Lung (tissue), 12 donors: ENCODE measurements around the gene DCLRE1C. TPM values are rescaled to one million over a fixed set of nuclear protein-coding genes. Genes with fewer than 3 reads are reported as not detected.
"Not testable (repeated sequence)": the region's sequence is repeated elsewhere in the genome, so short reads cannot be mapped to it uniquely, and the experiment has no call there.

Experiments used
- ATAC-seq: fragments of 200-7000 bp; cut with Tn5 transposase; one replicate; pipeline ENCODE4 v1.9.1; 2020; ENCODE audit warnings: moderate number of reproducible peaks; ENCODE audit not compliant: insufficient read depth, low FRiP score
- DNase-seq, 3 donors: peaks; one replicate each; pipeline ENCODE4 v3.0.0-alpha.2; 2013 to 2017
- H3K27ac ChIP-seq, 2 donors: one replicate each; pipeline ENCODE4 v1.5.1; 2013; ENCODE audit warnings: mild to moderate bottlenecking in 2 of 2, moderate library complexity in 2 of 2, control low read depth in 1 of 2, inconsistent platforms in 1 of 2, low read depth in 1 of 2, low read length in 1 of 2
- H3K27me3 ChIP-seq, 3 donors: one replicate each; pipeline ENCODE4 v1.5.1; 2013; ENCODE audit warnings: low read length in 2 of 3; ENCODE audit not compliant: control insufficient read depth in 3 of 3, insufficient read depth in 3 of 3
- H3K36me3 ChIP-seq, 4 donors: one replicate each; pipeline ENCODE4 v1.5.1; 2013; ENCODE audit warnings: low read length in 4 of 4, mild to moderate bottlenecking in 1 of 4, moderate library complexity in 1 of 4; ENCODE audit not compliant: control insufficient read depth in 4 of 4, insufficient read depth in 4 of 4
- H3K4me1 ChIP-seq, 5 donors: one replicate each; pipeline ENCODE4 v1.5.1; 2013; ENCODE audit warnings: low read length in 5 of 5, mild to moderate bottlenecking in 2 of 5, moderate library complexity in 1 of 5; ENCODE audit not compliant: control insufficient read depth in 5 of 5, insufficient read depth in 5 of 5
- H3K4me3 ChIP-seq: one replicate; pipeline ENCODE4 v1.5.1; 2013; ENCODE audit warnings: mild to moderate bottlenecking, control low read depth, moderate library complexity
- H3K9ac ChIP-seq, 2 donors: one replicate each; pipeline ENCODE4 v1.5.1; 2013; ENCODE audit warnings: low read length in 2 of 2, control low read depth in 1 of 2; ENCODE audit not compliant: insufficient read depth in 1 of 2
- H3K9me3 ChIP-seq, 4 donors: one replicate each; pipeline ENCODE4 v1.5.1; 2013; ENCODE audit warnings: low read length in 3 of 4, mild to moderate bottlenecking in 1 of 4, moderate library complexity in 1 of 4; ENCODE audit not compliant: control insufficient read depth in 4 of 4, insufficient read depth in 3 of 4
- WGBS, 2 donors: extraction: QIAGEN DNeasy Blood & Tissue Kit; methylation state at CpG; one replicate each; pipeline ENCODE4 v1.1.7; 2013; 5-methylcytosine and 5-hydroxymethylcytosine counted together
- polyA plus RNA-seq, 2 donors: library from polyadenylated mRNA; stranded (reverse); fragments of 200-250 nt; gene quantifications; one replicate each; pipeline ENCODE4 v1.2.1, GENCODE V29; 2013
- total RNA-seq, 2 donors: library from RNA; depleted of rRNA in 1 of 2; stranded (reverse); fragments of >200 nt in 1 of 2; gene quantifications; one replicate each; pipeline ENCODE4 v1.2.1, GENCODE V29; 2014 to 2021
- TF ChIP-seq, protein P1 (sequence below): IDR thresholded peaks from 2 replicates; pipeline ENCODE4 v1.5.1; 2012; ENCODE audit warnings: mild to moderate bottlenecking; ENCODE audit errors: control extremely low read depth, extremely low read depth
- donor health status: control.
- donor health status: control.
- donor health status: Bipolar disorder and iron deficiency.
- donor health status: healthy.
- donor health status: DM: yes; HTN: yes; CAD: no.

DCLRE1C gene
- total and polyA plus RNA-seq, 4 donors, result 3.0 to 14.9 (median 7.7) TPM

DNA sequence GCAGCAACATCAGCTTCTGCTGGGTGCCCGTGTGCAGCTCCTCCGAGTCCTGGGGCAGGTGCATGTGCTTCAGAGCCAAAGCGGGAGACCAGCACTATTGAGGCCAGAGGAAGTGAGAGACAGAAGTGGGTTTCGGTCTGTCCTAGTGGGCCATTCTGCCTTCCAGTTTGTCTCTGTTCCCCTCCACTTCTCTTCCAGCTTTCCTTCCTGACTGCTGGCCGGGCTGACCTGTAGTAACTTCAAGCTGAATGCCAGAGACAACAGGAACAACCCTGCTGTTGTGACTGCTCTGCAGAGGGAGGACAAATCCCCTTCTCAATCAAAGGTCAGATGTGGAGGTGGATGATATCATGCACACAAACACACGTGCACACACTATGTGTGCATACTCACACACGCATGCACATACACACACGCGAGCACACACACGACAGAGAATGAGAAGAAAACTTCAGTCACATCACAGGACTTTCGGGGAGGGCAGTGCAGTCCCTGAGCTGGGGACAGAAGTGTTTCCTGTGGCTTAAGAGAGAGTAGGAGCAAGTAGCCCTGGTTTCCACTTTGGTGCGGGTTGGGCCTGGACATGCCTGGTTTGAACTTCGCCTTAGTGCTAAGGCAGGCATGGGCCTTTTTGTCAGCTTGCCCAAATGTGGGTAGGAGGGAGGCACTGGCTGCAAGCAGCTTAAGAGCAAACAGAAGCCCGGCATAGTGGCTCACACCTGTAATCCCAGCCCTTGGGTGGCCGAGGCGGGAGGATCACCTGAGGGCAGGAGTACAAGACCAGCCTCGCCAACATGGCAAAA, 11.5 kb downstream of the DCLRE1C start:
- not testable (repeated sequence) for H3K4me1 ChIP-seq, ATAC-seq, H3K9ac ChIP-seq, H3K4me3 ChIP-seq, H3K27me3 ChIP-seq, H3K27ac ChIP-seq, DNase-seq, H3K9me3 ChIP-seq
- H3K36me3 ChIP-seq, result peaks cover 6 to 24% (median 18%) of the 10 kb centered on the region in 4 donors
- whole genome bisulfite sequencing, 2 donors, result 94 to 95% methylated on average over 17 of the region's 17 CpGs

DNA sequence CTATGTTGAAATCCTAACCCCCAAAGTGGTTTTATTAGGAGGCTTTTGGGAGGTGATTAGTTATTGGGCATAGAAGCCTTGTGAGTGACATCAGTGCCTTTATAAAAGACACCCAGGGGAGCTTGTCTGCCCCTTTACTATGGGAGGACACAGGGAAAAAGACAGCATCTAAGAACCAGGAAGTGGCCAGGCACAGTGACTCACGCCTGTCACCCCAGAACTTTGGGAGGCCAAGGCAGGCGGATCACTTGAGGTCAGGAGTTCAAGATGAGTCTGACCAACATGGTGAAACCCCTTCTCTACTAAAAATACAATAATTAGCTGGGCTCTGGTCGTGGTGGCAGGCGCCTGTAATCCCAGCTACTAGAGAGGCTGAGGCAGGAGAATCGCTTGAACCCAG, 14.9 kb downstream of the DCLRE1C start:
- not testable (repeated sequence) for H3K4me3 ChIP-seq, DNase-seq
- peak; percentile 45 for ATAC-seq

DNA sequence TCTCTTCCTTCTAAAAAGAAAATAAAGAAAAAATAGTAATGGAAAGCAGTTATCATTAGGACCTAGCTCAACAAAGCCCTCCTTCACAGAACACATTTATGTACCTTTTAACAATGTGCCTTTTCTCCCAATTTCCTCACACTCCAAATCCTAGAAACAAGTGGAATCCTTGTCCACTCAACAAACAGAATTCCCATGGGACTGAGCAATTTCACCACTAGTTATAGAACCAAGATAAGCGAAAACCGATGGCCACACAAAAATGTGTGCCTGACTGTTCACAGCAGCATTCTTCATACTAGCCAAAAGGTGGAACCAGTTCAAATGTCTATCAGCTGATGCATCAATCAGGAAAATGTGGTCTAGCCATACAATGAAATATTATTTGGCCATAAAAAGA, 17.3 kb downstream of the DCLRE1C start:
- WGBS, 2 donors, result 95% methylated on average over 2 of the region's 2 CpGs
- no peaks in the 10 kb centered on the region for H3K4me1 ChIP-seq
- peaks cover 11 to 25% (median 15%) of the 10 kb centered on the region in 4 donors for H3K36me3 ChIP-seq
- no peak for ATAC-seq
- H3K9ac ChIP-seq, result no peak overlapping the region
- H3K4me3 ChIP-seq, result no peak overlapping the region
- H3K9me3 ChIP-seq, result no peaks in the 10 kb centered on the region
- H3K27ac ChIP-seq, result no peak overlapping the region
- no peaks in the 10 kb centered on the region for H3K27me3 ChIP-seq
- no peak for DNase-seq
- TF ChIP-seq, protein P1, sequence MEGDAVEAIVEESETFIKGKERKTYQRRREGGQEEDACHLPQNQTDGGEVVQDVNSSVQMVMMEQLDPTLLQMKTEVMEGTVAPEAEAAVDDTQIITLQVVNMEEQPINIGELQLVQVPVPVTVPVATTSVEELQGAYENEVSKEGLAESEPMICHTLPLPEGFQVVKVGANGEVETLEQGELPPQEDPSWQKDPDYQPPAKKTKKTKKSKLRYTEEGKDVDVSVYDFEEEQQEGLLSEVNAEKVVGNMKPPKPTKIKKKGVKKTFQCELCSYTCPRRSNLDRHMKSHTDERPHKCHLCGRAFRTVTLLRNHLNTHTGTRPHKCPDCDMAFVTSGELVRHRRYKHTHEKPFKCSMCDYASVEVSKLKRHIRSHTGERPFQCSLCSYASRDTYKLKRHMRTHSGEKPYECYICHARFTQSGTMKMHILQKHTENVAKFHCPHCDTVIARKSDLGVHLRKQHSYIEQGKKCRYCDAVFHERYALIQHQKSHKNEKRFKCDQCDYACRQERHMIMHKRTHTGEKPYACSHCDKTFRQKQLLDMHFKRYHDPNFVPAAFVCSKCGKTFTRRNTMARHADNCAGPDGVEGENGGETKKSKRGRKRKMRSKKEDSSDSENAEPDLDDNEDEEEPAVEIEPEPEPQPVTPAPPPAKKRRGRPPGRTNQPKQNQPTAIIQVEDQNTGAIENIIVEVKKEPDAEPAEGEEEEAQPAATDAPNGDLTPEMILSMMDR, result no peak

More for the DNA sequence above, 14.9 kb downstream of the DCLRE1C start:
- H3K4me1 ChIP-seq, H3K27ac ChIP-seq, H3K9ac ChIP-seq, H3K9me3 ChIP-seq, H3K27me3 ChIP-seq: not testable (repeated sequence)
- peaks cover 7 to 19% (median 8%) of the 10 kb centered on the region in 4 donors for H3K36me3 ChIP-seq
- 76 to 83% methylated on average over 4 of the region's 5 CpGs for WGBS, 2 donors

DNA sequence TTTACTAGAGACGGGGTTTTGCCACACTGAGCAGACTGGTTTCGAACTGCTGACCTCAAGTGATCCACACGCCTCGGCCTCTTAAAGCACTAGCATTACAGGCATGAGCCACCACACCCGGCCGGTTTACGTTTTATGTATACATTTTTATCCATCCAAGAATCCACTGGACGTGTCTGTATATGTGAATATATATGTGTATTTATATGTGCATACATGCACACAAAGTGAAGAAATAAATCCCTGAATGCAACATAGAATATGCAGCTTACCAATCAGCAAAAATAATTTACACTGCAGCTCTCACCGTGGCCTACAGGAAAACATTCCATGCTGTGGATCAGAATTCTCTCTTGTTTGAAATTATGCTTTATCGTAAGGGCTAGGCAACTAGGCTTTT, 23.3 kb downstream of the DCLRE1C start:
- no peak for DNase-seq
- TF ChIP-seq, protein P1, result no peak
- H3K4me1 ChIP-seq, result no peaks in the 10 kb centered on the region
- H3K36me3 ChIP-seq, result peaks cover 26 to 46% (median 40%) of the 10 kb centered on the region in 4 donors
- 96 to 97% methylated on average over 10 of the region's 10 CpGs for WGBS, 2 donors
- ATAC-seq, result no peak
- no peaks in the 10 kb centered on the region for H3K27me3 ChIP-seq
- H3K9me3 ChIP-seq, result no peaks in the 10 kb centered on the region
- no peak overlapping the region for H3K4me3 ChIP-seq
- no peak overlapping the region for H3K9ac ChIP-seq
- H3K27ac ChIP-seq, result no peak overlapping the region
